ENCODE data around the gene ALG9. TPM values are rescaled to one million over a fixed set of nuclear protein-coding genes. Genes with fewer than 3 reads are reported as not detected.
"Not testable (repeated sequence)": the region's sequence is repeated elsewhere in the genome, so short reads cannot be mapped to it uniquely, and the experiment has no call there.

Gene ALG9
- total RNA-seq, 4 donors from 2014 or later: 23.6 to 60.2 (median 49.4) TPM

- TF ChIP-seq POLR2A (IDR thresholded peaks at IDR 0.05): no peak
- TF ChIP-seq CTCF (IDR thresholded peaks at IDR 0.05): no peak
- H3K4me1 ChIP-seq: no peaks in the 10 kb centered on the region
- H3K9me3 ChIP-seq: no peaks in the 10 kb centered on the region
- H3K27me3 ChIP-seq: no peaks in the 10 kb centered on the region
- no peak overlapping the region for H3K4me3 ChIP-seq
- no peak overlapping the region for H3K27ac ChIP-seq
- H3K36me3 ChIP-seq: no peaks in the 10 kb centered on the region
- intact Hi-C loops (cut with DNase I; ENCODE audit: low total_unique reads): no loop called here
- DNase-seq: no peak
These were observed 35.3 kb upstream of the ALG9 start for GRCh38 chr11:111906680-111907079.

GRCh38 chr11:111905411-111905810 lies 34.0 kb upstream of the ALG9 start:
- intact Hi-C loops (cut with DNase I; ENCODE audit: low total_unique reads): no loop called here

GRCh38 chr11:111886844-111887243 lies 15.5 kb upstream of the ALG9 start:
- Histone ChIP-seq H3K4me3 (no peak overlapping the region), H3K4me1 (no peaks in the 10 kb centered on the region), H3K27me3 (no peaks in the 10 kb centered on the region), H3K36me3 (no peaks in the 10 kb centered on the region), H3K27ac (no peak overlapping the region), H3K9me3 (no peaks in the 10 kb centered on the region)
- TF ChIP-seq CTCF (IDR thresholded peaks at IDR 0.05): no peak
- TF ChIP-seq POLR2A (IDR thresholded peaks at IDR 0.05): no peak
- no peak for DNase-seq
- intact Hi-C loops (cut with DNase I; ENCODE audit: low total_unique reads): no loop called here

More at GRCh38 chr11:111905411-111905810, 34.0 kb upstream of the ALG9 start:
- TF ChIP-seq CTCF (IDR thresholded peaks at IDR 0.05) (no peak), POLR2A (IDR thresholded peaks at IDR 0.05) (no peak)
- no peak for DNase-seq
- no peaks in the 10 kb centered on the region for H3K4me1 ChIP-seq
- H3K4me3 ChIP-seq: no peak overlapping the region
- H3K9me3 ChIP-seq: no peaks in the 10 kb centered on the region
- no peaks in the 10 kb centered on the region for H3K27me3 ChIP-seq
- no peaks in the 10 kb centered on the region for H3K36me3 ChIP-seq
- no peak overlapping the region for H3K27ac ChIP-seq

- Histone ChIP-seq H3K9me3 (no peaks in the 10 kb centered on the region), H3K27me3 (no peaks in the 10 kb centered on the region), H3K27ac (no peak overlapping the region), H3K36me3 (no peaks in the 10 kb centered on the region), H3K4me3 (no peak overlapping the region), H3K4me1 (no peaks in the 10 kb centered on the region)
- intact Hi-C loops (cut with DNase I; ENCODE audit: low total_unique reads): no loop called here
- TF ChIP-seq POLR2A (IDR thresholded peaks at IDR 0.05): no peak
- TF ChIP-seq CTCF (IDR thresholded peaks at IDR 0.05): no peak
- no peak for DNase-seq
These were observed 14.7 kb upstream of the ALG9 start for GRCh38 chr11:111886032-111886431.

- H3K36me3 ChIP-seq; H3K9me3 ChIP-seq; H3K27me3 ChIP-seq; H3K27ac ChIP-seq; intact Hi-C loops (cut with DNase I; ENCODE audit: low total_unique reads); DNase-seq; H3K4me1 ChIP-seq; H3K4me3 ChIP-seq: not testable (repeated sequence)
These were observed 13.7 kb upstream of the ALG9 start for GRCh38 chr11:111885053-111885452.

- no peak for DNase-seq
- Histone ChIP-seq H3K4me1 (peaks cover 0 to 6% of the 10 kb centered on the region in 2 donors), H3K9me3 (no peaks in the 10 kb centered on the region), H3K4me3 (no peak overlapping the region), H3K27ac (no peak overlapping the region), H3K36me3 (no peaks in the 10 kb centered on the region), H3K27me3 (no peaks in the 10 kb centered on the region)
- TF ChIP-seq POLR2A (IDR thresholded peaks at IDR 0.05) (no peak), CTCF (IDR thresholded peaks at IDR 0.05) (no peak)
- intact Hi-C loops (cut with DNase I; ENCODE audit: low total_unique reads): no loop called here
These were observed 10.8 kb upstream of the ALG9 start for GRCh38 chr11:111882202-111882601.
